GM19351 (cell line): ENCODE results near the gene HERPUD1.

ENCODE experiments used
- ATAC-seq: cut with Tn5 transposase; IDR thresholded peaks from one replicate; pipeline ENCODE4 v1.9.1; 2021; ENCODE audit warnings: mild to moderate bottlenecking, moderate library complexity; ENCODE audit not compliant: unreplicated experiment

The HERPUD1 gene

DNA sequence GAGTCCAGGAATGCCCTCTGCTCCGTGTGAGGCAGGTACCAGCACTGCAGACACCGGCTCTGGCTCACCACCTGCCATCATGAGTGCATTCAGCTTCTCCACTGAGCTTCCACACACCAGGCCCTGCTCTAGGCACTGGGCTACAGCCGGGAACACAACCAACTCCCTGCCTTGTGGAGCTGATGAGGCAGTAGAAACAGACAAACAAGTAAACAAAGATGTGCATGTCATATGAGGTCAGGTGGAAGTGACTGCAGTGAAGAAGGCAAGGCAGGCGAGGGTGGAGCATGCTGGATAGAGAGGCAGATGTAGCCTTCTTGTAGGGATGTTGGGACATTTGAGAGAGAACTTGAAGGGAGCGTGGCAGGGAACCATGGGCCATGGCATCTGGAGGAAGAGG, 62.4 kb downstream of the HERPUD1 start:
- ATAC-seq: no peak
